ENCODE results near the gene LRRTM3.
A peak's percentile ranks its signal among the peaks of the same experiment; 100 is the strongest.

The LRRTM3 gene

DNA sequence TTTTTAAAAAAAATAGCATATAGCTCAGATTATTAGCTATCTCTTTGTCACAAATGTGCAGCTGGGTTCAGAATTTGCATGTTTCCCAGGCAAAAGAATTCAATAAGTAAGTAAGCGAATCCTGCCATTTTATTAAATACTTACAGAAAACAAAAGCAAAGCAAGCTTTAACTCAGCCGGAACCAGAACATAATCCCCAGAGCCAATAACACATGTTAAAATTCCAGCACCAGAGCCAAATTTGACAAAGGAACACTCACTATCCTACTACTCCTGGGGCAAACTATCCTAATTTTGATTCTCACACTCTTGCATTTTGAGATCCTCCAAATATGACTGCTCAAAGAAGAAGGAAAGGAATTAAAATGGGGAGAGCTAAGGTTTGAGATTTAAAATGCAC, 32.6 kb downstream of the LRRTM3 start:
- no peaks in the 10 kb centered on the region for H3K27me3 Mint-ChIP-seq (ENCODE audit: low read depth)
- peaks cover 19% of the 10 kb centered on the region for H3K4me1 Mint-ChIP-seq
- no peaks in the 10 kb centered on the region for H3K36me3 Mint-ChIP-seq (ENCODE audit: low read depth)
- H3K27ac Mint-ChIP-seq, result peak overlapping the region in 2 of 3 experiments; percentile 17 to 79
- peak overlapping the region in 1 of 3 experiments; percentile 16 for H3K4me3 Mint-ChIP-seq
- H3K9me3 Mint-ChIP-seq, result peaks cover 2% of the 10 kb centered on the region
- TF ChIP-seq, protein P1, sequence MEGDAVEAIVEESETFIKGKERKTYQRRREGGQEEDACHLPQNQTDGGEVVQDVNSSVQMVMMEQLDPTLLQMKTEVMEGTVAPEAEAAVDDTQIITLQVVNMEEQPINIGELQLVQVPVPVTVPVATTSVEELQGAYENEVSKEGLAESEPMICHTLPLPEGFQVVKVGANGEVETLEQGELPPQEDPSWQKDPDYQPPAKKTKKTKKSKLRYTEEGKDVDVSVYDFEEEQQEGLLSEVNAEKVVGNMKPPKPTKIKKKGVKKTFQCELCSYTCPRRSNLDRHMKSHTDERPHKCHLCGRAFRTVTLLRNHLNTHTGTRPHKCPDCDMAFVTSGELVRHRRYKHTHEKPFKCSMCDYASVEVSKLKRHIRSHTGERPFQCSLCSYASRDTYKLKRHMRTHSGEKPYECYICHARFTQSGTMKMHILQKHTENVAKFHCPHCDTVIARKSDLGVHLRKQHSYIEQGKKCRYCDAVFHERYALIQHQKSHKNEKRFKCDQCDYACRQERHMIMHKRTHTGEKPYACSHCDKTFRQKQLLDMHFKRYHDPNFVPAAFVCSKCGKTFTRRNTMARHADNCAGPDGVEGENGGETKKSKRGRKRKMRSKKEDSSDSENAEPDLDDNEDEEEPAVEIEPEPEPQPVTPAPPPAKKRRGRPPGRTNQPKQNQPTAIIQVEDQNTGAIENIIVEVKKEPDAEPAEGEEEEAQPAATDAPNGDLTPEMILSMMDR (IDR thresholded peaks at IDR 0.05; ENCODE audit: unreplicated experiment in 3 of 3), result no peak

DNA sequence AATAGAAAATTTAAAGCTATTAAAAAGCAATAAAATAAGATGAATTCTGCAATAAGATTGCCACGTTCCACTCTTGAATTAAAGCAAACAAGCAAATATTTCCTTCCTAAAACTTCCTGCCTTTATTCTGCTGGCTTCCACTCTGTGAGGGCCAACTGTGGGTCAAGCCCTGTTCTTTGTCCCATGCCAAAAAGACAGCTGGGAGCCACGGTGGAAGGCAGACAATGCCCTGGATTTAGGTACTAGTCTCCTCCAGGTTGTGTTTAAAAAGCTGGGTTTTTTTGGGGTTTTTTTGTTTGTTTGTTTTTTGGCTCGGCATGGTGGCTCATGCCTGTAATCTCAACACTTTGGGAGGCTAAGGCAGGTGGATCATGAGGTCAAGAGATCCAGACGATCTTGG, 39.1 kb downstream of the LRRTM3 start:
- TF ChIP-seq, protein P1 (IDR thresholded peaks at IDR 0.05; ENCODE audit: unreplicated experiment in 3 of 3), result no peak
- H3K9me3 Mint-ChIP-seq, result peaks cover 3% of the 10 kb centered on the region
- H3K27ac Mint-ChIP-seq, result no peak overlapping the region
- H3K36me3 Mint-ChIP-seq (ENCODE audit: low read depth), result no peaks in the 10 kb centered on the region
- no peaks in the 10 kb centered on the region for H3K27me3 Mint-ChIP-seq (ENCODE audit: low read depth)
- H3K4me1 Mint-ChIP-seq, result peaks cover under 1% of the 10 kb centered on the region
- H3K4me3 Mint-ChIP-seq, result no peak overlapping the region

DNA sequence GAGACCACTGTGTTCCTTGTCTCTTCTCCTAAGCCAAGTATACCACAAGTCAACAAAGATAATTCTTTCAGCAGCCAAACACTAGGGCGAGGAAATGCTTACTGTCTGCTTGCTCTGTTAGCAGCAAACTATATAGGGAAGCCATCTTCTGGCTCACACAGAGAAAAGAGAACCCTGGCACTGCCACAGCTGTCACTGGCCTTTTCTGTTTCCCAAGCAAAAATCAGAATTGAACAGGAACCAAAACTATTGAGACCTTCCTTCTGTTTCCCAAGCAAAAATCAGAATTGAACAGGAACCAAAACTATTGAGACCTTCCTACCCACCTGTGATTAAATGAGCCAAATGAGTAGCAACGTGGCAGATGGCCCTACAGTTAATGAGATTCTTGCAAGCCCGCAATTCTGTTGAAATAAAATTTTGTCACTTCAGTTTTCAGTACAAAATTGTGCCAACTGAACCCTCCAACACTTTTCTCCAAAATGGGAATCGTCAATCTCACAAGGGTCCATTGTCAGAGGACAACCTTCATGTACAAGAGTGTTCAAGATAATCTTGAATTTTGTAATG, 54.5 kb downstream of the LRRTM3 start:
- Mint-ChIP-seq H3K9me3 (no peaks in the 10 kb centered on the region), H3K4me3 (no peak overlapping the region), H3K4me1 (peaks cover 15% of the 10 kb centered on the region), H3K36me3 (ENCODE audit: low read depth) (no peaks in the 10 kb centered on the region), H3K27me3 (ENCODE audit: low read depth) (no peaks in the 10 kb centered on the region), H3K27ac (no peak overlapping the region)
- TF ChIP-seq, protein P1 (IDR thresholded peaks at IDR 0.05; ENCODE audit: unreplicated experiment in 3 of 3), result no peak

DNA sequence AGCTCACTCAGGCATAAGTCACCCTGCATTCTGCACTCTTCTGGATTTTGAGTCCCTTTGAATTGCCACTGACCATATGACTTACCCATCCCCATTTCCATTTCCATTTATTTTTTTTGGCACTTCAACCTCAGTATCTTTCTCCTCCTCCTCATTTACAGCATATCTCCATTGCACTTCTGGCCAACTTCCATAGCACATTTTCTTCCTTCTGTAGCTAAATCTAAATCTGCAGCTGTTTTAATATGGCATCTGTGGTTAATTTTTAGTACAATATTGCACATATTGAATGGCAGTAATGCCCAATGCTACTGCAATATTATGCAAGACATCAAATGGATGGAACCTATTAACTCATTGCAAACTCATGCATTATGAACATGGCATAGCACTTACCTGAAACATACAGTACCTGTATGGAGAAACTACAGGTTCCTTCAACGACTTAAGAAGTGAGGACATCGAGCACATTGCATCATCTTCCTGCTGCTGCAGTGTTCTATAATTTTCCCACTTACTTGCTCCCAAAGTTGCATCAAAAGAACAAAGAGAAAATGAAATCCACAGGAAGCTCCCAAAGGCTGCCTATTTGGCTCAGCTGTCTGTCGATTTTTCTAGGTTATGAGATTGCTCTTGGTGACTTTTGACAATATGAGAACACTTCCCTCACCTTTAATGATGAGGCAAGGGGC, 55.7 kb downstream of the LRRTM3 start:
- TF ChIP-seq, protein P1 (IDR thresholded peaks at IDR 0.05; ENCODE audit: unreplicated experiment in 3 of 3), result no peak
- H3K4me1 Mint-ChIP-seq, result peaks cover 15% of the 10 kb centered on the region

DNA sequence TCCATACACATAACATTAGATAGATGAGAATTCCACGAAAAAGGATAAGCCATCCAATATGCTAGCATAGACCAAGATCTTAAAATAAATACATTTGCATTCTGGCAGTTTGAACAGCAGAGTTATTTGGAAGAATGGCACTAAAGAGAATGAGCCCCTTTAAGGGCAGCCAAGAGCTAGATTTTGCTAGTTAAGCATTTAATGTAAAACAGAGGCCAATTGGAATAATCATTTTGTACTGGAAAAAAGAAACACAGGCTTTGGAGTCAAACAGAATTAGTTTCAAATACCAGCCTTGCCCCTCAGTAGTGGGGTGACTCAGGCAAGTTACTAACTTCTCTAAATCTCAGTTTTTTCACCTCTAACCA, 56.2 kb downstream of the LRRTM3 start:
- H3K9me3 Mint-ChIP-seq, result no peaks in the 10 kb centered on the region
- no peak overlapping the region for H3K27ac Mint-ChIP-seq
- no peaks in the 10 kb centered on the region for H3K27me3 Mint-ChIP-seq (ENCODE audit: low read depth)
- no peaks in the 10 kb centered on the region for H3K36me3 Mint-ChIP-seq (ENCODE audit: low read depth)
- no peak overlapping the region for H3K4me3 Mint-ChIP-seq
- TF ChIP-seq, protein P1 (IDR thresholded peaks at IDR 0.05; ENCODE audit: unreplicated experiment in 3 of 3), result no peak
- H3K4me1 Mint-ChIP-seq, result peaks cover 15% of the 10 kb centered on the region

More for the DNA sequence above, 55.7 kb downstream of the LRRTM3 start:
- no peaks in the 10 kb centered on the region for H3K9me3 Mint-ChIP-seq
- no peaks in the 10 kb centered on the region for H3K36me3 Mint-ChIP-seq (ENCODE audit: low read depth)
- peak overlapping the region in 2 of 3 experiments; percentile 3 for H3K27ac Mint-ChIP-seq
- H3K27me3 Mint-ChIP-seq (ENCODE audit: low read depth), result no peaks in the 10 kb centered on the region
- no peak overlapping the region for H3K4me3 Mint-ChIP-seq
